ENCODE results near the gene DAPK1.

DAPK1 gene

GRCh38 chr9:87518702-87519335 lies 21.2 kb downstream of the DAPK1 start:
- no peak for DNase-seq

GRCh38 chr9:87519461-87519860 lies 21.8 kb downstream of the DAPK1 start:
- no peak for DNase-seq

GRCh38 chr9:87520172-87520683 lies 22.6 kb downstream of the DAPK1 start:
- no peak for DNase-seq

GRCh38 chr9:87521834-87522233 lies 24.2 kb downstream of the DAPK1 start:
- DNase-seq = no peak

GRCh38 chr9:87524061-87524460 lies 26.4 kb downstream of the DAPK1 start:
- DNase-seq = no peak

- no peak for DNase-seq
These were observed 28.1 kb downstream of the DAPK1 start for GRCh38 chr9:87525546-87526303.

DNA sequence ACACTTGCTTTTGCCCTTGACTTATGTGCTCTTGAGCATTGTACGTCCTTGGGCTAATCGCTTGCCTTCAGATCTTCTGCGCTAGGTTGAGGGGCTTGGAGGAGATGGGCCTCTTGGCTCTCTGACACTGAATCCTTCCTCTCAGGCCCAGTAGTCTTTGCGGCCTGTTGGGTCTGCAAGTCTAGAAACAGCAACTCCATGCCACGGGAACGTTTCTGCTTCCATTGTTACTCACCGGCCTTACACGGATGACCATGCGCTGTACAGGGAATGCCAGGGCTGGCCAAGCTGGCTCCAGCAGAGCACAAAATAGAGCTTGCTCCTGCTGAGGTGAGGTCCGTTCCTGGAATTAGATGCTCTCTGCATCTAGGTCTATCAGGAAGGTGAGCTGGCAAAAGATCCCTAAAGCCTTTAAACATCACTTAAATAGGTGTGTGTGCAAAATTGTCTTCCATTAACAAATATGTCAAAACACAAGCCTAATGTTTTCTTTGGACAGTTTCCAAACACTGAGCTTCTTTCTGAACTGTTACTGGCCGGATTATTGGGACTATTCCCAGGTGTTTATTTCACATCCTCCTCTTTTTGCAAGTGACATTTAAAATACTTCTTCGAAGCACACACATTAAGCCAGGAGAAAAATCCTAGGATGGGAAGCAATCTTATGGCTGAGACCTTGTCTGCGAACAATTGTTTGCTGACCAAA lies 29.7 kb downstream of the DAPK1 start:
- no peak for DNase-seq

GRCh38 chr9:87528969-87529368 lies 31.3 kb downstream of the DAPK1 start:
- no peak for DNase-seq

DNA sequence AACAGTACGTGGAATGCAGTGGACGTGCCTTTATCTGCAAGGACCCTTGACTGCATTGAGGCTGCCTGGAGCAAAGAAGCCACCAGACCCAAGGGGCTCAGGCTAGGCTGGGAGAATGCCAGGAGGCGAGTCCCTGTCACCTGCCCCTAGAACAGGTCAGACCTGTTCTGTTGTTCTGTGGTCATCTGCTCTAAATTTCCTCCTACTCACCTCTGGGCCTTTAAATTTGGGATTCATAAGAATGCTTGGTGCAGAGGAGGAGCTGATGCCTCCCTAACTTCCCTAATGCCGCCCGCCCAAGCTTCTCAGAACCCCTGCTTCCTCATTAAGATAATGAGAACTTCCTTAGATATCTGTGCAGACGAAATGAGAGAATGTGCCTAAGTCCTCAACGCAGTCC lies 32.0 kb downstream of the DAPK1 start:
- no peak for DNase-seq

GRCh38 chr9:87530716-87531115 lies 33.0 kb downstream of the DAPK1 start:
- DNase-seq = no peak

- no peak for DNase-seq
These were observed 34.0 kb downstream of the DAPK1 start for GRCh38 chr9:87531370-87532295.

DNA sequence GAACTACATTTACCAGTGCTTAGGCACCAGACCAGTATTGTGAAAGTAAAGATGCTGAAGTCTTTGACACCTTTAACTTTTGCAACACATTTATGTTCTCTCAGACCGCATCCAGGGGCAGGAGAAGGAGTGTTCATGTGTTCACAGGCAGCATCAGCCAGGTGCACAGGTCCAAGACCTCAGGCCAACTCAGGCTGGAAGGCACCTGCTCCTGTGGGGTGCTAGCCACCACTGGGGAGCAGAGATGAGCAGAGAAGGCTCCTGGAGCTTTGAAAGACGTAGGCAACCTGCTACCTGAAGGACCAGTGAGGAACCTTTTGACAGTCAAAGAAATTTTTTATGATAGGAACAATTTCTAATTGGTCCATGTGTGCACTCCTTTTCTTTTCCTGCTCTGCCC lies 35.6 kb downstream of the DAPK1 start:
- DNase-seq = no peak

DNA sequence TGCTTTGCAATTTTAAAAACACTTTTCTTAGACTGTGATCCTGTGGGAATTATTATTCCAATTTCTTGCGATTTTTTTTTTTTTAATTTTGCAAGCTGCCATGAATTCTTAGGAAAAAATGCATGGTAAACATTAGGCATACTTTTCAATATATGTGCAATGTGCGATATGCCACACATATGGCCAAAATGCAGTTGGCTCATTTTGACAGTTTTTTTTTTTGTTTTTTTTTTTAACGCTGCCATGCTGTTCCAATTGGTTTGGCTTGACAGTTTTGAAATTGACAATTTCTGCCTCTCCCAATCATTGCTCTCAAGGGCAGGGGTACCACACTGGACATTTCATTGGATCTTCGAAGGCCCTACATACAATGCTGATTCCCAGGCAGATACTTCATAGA lies 36.4 kb downstream of the DAPK1 start:
- no peak for DNase-seq

GRCh38 chr9:87534957-87535356 lies 37.3 kb downstream of the DAPK1 start:
- no peak for DNase-seq

- DNase-seq = peak; percentile 77
These were observed 38.3 kb downstream of the DAPK1 start for GRCh38 chr9:87535817-87536539.

- DNase-seq = no peak
These were observed 40.0 kb downstream of the DAPK1 start for GRCh38 chr9:87537625-87538024.

- no peak for DNase-seq
These were observed 42.9 kb downstream of the DAPK1 start for GRCh38 chr9:87540444-87541105.

DNA sequence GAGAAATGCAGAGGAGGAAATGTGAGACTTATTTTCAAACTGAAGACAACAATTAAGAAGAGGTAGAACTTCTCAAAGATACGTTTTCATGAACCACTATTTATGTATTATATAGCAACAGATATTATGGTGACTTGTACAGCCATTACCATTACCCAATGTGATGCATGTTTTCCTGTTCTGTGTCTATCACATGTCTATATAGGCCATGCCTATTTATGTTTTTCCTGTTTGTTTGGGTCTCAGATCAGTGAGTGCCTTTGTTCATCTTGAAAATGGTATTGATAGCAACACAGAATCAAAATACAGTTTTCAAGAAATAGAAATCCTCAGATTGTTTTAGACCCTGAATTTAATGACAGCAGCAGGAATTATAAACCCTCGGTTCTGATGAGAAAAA lies 44.0 kb downstream of the DAPK1 start:
- DNase-seq = no peak

DNA sequence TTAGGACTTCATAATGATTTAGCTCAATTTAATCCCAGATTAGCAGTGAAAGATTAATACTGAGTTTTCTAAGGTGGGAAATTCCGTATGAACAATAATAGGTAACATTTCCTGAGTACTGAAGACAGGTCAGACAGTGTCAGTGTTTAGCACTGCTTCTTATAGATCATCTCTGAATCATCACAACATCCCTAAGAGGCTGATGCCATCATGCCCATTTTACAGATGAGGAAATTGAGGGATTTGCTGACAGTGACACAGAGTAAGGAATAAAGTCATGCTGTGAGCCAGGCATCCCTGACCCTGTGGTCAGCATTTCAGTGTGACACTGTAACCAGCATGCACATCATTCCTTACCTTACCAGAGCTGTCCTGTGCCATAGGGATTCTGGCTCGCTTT lies 44.5 kb downstream of the DAPK1 start:
- DNase-seq = no peak

GRCh38 chr9:87543251-87543650 lies 45.6 kb downstream of the DAPK1 start:
- DNase-seq = no peak

DNA sequence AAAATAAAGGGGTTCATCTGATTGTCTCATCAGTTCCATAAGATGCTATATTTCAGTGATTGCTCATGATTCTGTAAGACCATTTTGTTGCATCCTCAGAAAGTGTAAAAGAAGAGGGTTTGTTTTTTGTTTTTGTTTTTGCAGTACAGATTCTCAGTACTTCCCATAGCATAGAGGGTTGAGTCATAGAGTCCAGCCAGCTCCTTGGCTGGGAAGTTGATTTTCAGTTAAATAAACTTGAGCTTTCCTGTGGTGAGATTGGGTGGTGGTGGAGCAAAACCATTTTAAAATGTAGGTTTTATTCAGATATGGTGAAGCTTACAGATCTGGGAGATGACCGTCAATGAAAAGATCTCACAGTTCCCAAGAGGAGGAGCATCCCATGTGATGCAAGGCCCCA lies 48.2 kb downstream of the DAPK1 start:
- no peak for DNase-seq

DNA sequence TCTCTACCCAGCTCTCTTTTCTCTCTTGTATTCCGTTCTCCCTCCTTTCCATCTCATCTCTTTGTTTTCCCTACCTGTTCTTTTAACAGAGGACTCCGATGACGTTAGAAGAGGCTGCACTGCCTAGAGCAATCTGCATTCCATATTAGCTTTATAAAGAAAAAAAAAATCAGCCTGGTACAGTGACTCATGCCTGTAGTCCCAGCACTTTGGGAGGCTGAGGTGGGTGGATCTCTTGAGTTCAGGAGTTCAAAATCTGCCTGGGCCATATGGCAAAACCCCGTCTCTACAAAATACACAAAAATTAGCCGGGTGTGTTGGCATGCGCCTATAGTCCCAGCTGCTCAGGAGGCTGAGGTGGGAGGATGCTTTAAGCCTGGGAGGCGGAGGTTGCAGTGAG lies 49.0 kb downstream of the DAPK1 start:
- no peak for DNase-seq
